ENCODE data around the gene ARFGAP1.

ARFGAP1 gene

GRCh38 chr20:63238031-63238430 lies 34.6 kb upstream of the ARFGAP1 start:
- Histone ChIP-seq H3K4me1 (ENCODE audit: insufficient read depth, low read length) (no peaks in the 10 kb centered on the region), H3K27me3 (ENCODE audit: insufficient read depth, low read length, poor library complexity) (peaks cover 12% of the 10 kb centered on the region), H3K36me3 (ENCODE audit: insufficient read depth, low read length) (no peaks in the 10 kb centered on the region), H2AFZ (ENCODE audit: low read depth, low read length) (no peak overlapping the region), H3K4me3 (ENCODE audit: low read depth in 1 of 2, low read length in 2 of 2) (no peak overlapping the region), H3K27ac (ENCODE audit: low read length) (no peak overlapping the region), H3K9me3 (ENCODE audit: insufficient read depth, low read length, severe bottlenecking) (no peaks in the 10 kb centered on the region), H3K79me2 (ENCODE audit: insufficient read depth, low read length) (no peaks in the 10 kb centered on the region), H4K20me1 (ENCODE audit: insufficient read depth, low read length) (peaks cover 19% of the 10 kb centered on the region), H3K9ac (ENCODE audit: low read depth, low read length) (no peak overlapping the region), H3K4me2 (ENCODE audit: insufficient read depth, low read length) (no peak overlapping the region)
- TF ChIP-seq, protein P1, sequence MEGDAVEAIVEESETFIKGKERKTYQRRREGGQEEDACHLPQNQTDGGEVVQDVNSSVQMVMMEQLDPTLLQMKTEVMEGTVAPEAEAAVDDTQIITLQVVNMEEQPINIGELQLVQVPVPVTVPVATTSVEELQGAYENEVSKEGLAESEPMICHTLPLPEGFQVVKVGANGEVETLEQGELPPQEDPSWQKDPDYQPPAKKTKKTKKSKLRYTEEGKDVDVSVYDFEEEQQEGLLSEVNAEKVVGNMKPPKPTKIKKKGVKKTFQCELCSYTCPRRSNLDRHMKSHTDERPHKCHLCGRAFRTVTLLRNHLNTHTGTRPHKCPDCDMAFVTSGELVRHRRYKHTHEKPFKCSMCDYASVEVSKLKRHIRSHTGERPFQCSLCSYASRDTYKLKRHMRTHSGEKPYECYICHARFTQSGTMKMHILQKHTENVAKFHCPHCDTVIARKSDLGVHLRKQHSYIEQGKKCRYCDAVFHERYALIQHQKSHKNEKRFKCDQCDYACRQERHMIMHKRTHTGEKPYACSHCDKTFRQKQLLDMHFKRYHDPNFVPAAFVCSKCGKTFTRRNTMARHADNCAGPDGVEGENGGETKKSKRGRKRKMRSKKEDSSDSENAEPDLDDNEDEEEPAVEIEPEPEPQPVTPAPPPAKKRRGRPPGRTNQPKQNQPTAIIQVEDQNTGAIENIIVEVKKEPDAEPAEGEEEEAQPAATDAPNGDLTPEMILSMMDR (IDR thresholded peaks at IDR 0.05; ENCODE audit: borderline replicate concordance, extremely low read depth, low read length, poor library complexity, severe bottlenecking): no peak
- no peak for TF ChIP-seq EZH2 (IDR thresholded peaks at IDR 0.05; ENCODE audit: borderline replicate concordance, low read depth, low read length, severe bottlenecking)
- DNase-seq: no peak
- no peak for ATAC-seq (ENCODE audit: insufficient read depth, low read depth)

DNA sequence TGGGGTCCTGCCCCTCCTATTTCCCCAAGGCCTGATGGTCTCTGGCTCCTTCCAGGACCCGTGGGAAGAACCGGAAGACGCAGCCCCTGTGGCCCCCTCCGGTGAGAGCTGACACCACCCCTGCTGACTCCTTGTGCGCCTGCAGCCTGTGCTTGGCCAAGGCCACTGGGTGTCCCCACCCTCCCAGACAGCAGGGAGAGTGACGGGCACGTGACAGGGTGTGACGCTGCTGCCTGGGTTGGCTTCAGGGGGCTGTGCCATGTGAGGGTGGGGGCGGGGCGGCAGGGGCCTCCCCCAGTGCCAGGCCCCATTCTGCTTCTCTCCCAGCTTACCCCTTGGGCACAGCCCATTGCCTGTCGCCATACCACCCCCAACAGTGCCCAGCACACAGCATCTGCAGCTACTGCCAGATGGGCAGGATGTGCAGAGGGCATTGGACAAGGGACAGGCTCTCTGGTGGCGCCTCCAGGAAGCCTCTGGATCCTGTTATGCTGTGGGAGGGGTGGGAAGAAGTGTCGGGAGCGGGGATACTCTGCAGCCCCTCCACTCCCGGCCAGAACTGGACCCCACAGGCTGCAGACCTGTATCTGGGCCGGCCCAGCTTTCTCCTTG lies 34.0 kb upstream of the ARFGAP1 start:
- Histone ChIP-seq H3K36me3 (ENCODE audit: insufficient read depth, low read length) (no peaks in the 10 kb centered on the region), H3K9me3 (ENCODE audit: insufficient read depth, low read length, severe bottlenecking) (no peaks in the 10 kb centered on the region), H3K27me3 (ENCODE audit: insufficient read depth, low read length, poor library complexity) (peaks cover 12% of the 10 kb centered on the region), H3K79me2 (ENCODE audit: insufficient read depth, low read length) (no peaks in the 10 kb centered on the region), H3K27ac (ENCODE audit: low read length) (no peak overlapping the region), H4K20me1 (ENCODE audit: insufficient read depth, low read length) (peaks cover 21% of the 10 kb centered on the region), H2AFZ (ENCODE audit: low read depth, low read length) (no peak overlapping the region), H3K4me3 (ENCODE audit: low read depth in 1 of 2, low read length in 2 of 2) (no peak overlapping the region), H3K4me2 (ENCODE audit: insufficient read depth, low read length) (no peak overlapping the region), H3K4me1 (ENCODE audit: insufficient read depth, low read length) (no peaks in the 10 kb centered on the region), H3K9ac (ENCODE audit: low read depth, low read length) (no peak overlapping the region)
- ATAC-seq (ENCODE audit: insufficient read depth, low read depth) (peak; percentile 50), DNase-seq (peak; percentile 32)
- TF ChIP-seq EZH2 (IDR thresholded peaks at IDR 0.05; ENCODE audit: borderline replicate concordance, low read depth, low read length, severe bottlenecking): no peak
- TF ChIP-seq, protein P1 (IDR thresholded peaks at IDR 0.05; ENCODE audit: borderline replicate concordance, extremely low read depth, low read length, poor library complexity, severe bottlenecking): peak; percentile 31

DNA sequence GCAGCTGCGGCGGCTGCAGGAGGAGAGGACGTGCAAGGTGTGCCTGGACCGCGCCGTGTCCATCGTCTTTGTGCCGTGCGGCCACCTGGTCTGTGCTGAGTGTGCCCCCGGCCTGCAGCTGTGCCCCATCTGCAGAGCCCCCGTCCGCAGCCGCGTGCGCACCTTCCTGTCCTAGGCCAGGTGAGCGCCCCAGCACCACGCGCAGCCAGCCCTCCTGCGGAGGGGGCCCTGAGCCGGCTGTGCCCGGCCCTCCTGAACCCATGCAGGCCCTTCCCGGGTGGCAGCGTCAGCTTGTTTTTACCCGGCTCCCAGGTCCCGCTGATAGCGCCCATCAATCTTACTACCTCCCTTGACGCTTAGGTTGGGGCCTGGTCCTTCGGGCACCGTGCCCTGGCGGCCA lies 33.2 kb upstream of the ARFGAP1 start:
- Histone ChIP-seq H3K4me3 (ENCODE audit: low read depth in 1 of 2, low read length in 2 of 2) (no peak overlapping the region), H3K9ac (ENCODE audit: low read depth, low read length) (no peak overlapping the region), H3K4me2 (ENCODE audit: insufficient read depth, low read length) (no peak overlapping the region), H3K27me3 (ENCODE audit: insufficient read depth, low read length, poor library complexity) (peaks cover 11% of the 10 kb centered on the region), H3K4me1 (ENCODE audit: insufficient read depth, low read length) (no peaks in the 10 kb centered on the region), H3K79me2 (ENCODE audit: insufficient read depth, low read length) (no peaks in the 10 kb centered on the region), H2AFZ (ENCODE audit: low read depth, low read length) (no peak overlapping the region), H3K27ac (ENCODE audit: low read length) (no peak overlapping the region), H3K36me3 (ENCODE audit: insufficient read depth, low read length) (no peaks in the 10 kb centered on the region), H3K9me3 (ENCODE audit: insufficient read depth, low read length, severe bottlenecking) (no peaks in the 10 kb centered on the region), H4K20me1 (ENCODE audit: insufficient read depth, low read length) (peaks cover 21% of the 10 kb centered on the region)
- TF ChIP-seq, protein P1 (IDR thresholded peaks at IDR 0.05; ENCODE audit: borderline replicate concordance, extremely low read depth, low read length, poor library complexity, severe bottlenecking): no peak
- no peak for TF ChIP-seq EZH2 (IDR thresholded peaks at IDR 0.05; ENCODE audit: borderline replicate concordance, low read depth, low read length, severe bottlenecking)
- ATAC-seq (ENCODE audit: insufficient read depth, low read depth): no peak
- DNase-seq: no peak

Measured in DND-41 (cell line).